Erythroblast (primary cell): ENCODE data around the gene DALRD3.

Source experiments
- DNase-seq, 2 experiments: peaks; one replicate each; lab custom pipeline; 2025; lab: John Stamatoyannopoulos, UW
- GATA1 ChIP-seq: IDR thresholded peaks from 2 replicates; pipeline ENCODE4 v1.6.1; 2011; ENCODE audit warnings: low read depth, mild to moderate bottlenecking, control low read depth, low read length, moderate library complexity
- POLR2A ChIP-seq: IDR thresholded peaks from 2 replicates; pipeline ENCODE4 v1.6.1; 2011; ENCODE audit warnings: mild to moderate bottlenecking, low read length

The DALRD3 gene

DNA sequence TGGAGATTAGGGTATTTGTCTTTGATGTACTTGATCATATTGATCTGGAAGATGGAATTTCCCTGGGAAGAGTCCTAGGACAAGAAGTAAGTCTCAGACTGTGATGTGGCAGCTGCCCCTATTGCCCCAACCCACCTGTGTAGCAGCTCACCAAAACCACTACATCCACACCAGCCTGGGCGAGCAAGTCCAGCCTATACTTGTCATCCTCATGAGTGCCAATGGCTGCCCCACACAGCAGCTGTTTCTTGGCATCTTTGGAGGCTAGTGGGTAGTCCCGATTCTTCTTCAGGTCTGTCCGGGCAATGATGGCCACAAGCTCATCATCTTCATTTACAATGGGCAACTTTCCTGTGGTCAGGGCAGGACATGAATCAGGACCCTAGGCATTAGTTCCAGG lies 8.2 kb upstream of the DALRD3 start:
- no peak for DNase-seq
- peak; percentile 31 for TF ChIP-seq POLR2A
- TF ChIP-seq GATA1 = no peak

DNA sequence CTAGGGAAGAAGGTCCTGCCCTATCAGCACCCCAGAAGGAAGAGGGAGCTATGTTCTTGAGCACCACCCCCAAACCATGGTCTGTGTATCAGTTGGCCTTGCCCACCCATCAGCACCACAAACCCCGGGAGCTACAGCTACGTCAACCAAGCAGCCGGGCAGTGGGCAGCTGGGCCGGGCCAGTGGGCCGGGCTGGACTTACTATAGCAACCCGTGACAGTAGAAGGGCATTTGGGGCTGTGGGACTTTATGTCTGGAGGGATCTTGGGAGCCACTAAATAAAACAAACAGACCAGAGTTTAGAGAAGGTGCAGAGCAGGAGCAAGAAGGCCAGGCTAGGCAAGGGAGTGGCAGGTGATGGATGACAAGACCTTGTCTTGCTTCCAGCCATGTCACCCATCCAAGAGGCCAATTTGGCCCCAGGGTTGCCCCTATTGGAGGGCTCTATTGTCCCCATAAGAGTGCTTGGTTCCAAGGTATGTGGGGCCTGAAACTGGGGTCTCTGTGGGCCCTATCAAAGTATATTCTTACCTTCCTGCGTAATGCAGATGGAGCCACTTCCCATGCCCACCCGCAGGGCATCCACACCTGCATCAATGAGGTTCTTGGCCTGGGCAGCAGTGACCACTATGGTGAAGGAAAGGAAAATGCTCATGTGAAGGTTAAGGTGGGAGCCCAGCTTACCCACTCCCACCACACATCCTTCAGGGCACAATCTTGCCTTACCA lies 7.6 kb upstream of the DALRD3 start:
- TF ChIP-seq POLR2A (peak; percentile 35), GATA1 (no peak)
- DNase-seq = no peak

DNA sequence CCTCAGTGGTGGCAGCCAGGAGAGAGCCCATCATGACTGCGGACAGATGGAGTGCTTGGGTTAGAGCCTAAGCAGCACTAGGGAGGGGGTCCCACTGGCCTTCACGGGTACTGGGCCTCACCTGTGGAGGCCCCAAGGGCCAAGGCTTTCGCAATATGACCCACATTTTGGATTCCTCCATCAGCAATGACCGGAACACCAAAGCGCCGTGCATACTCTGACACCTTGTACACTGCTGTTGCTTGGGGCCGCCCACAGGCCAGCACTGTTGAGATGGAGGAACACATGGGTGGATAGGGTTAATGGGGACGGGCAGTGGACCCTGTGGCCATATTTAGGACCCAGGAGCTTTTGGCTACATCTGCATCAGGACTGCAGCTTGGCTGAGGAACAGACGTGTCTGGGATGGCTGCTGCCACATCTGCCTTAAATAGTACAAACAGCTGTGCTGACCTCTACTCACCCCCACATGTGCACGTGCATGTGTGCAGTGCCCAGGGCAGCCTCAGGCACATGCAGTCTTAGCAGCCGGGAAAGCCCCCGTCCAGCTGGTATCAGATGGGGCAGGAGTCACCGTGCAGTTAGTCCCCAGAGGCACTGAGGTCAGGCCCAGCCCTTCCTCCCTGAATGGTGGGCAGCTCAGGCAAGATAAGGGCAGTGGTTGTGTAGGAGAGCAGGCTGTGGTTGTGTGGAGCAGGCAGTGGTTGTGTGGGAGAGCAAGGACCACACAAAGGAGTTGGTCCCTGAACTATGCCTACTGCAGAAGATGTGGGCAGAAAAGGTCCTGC lies 6.8 kb upstream of the DALRD3 start:
- peak; percentile 48 to 82 for DNase-seq
- TF ChIP-seq POLR2A (peak; percentile 49), GATA1 (no peak)

DNA sequence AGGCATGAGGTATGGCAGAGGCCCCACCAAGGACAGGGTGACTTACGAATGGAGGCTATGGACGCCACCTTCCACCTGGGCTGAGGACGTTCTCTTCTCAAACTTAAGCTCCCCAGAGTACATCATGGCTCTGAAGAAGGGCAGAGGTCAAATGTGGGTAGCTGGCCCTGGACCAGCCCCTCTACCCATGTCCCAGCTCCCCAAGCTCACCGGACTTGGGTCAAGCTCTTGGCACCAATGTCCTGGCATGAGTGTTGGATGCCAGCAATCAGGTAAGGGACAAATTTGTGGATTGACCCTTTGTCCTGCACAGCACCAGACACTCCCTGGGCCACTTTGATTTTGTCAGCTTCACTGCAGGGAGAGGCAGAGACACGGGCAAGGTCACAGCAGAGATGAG lies 6.1 kb upstream of the DALRD3 start:
- DNase-seq = no peak

DNA sequence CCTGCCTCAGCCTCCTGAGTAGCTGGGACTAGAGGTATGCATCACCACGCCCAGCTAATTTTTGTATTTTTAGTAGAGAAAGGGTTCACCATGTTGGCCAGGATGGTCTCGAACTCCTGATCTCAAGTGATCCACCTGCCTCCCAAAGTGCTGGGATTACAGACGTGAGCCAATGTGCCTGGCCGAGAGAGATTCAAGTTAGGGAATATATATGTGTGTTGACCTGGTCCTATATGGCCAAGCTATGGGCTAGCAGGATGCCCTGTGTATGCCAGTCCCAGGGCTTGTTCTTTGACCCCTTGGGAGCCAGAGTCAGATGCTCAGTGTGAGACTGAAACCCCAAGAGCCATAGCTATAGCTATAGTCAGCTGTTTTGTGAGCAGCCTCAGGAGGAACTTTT lies 5.4 kb upstream of the DALRD3 start:
- no peak for TF ChIP-seq GATA1
- TF ChIP-seq POLR2A = no peak
- no peak for DNase-seq

More for the DNA sequence above, 6.1 kb upstream of the DALRD3 start:
- TF ChIP-seq POLR2A (no peak), GATA1 (no peak)

DNA sequence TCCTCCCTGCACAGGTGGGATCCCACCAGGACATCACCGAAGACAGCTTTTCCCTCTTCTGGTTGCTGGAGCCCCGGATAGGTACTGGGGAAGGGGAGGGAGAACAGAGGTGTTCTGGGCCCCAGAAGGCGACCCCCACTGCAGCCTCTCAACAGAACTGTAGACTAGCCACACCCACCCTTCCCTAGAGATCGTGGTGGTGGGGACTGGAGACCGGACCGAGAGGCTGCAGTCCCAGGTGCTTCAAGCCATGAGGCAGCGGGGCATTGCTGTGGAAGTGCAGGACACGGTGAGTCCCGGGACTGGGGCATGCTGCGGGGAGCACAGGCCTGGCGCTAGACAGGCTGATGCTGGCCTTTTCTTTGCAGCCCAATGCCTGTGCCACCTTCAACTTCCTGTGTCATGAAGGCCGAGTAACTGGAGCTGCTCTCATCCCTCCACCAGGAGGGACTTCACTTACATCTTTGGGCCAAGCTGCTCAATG lies 4.3 kb upstream of the DALRD3 start:
- DNase-seq = peak; percentile 49
- no peak for TF ChIP-seq GATA1
- no peak for TF ChIP-seq POLR2A

DNA sequence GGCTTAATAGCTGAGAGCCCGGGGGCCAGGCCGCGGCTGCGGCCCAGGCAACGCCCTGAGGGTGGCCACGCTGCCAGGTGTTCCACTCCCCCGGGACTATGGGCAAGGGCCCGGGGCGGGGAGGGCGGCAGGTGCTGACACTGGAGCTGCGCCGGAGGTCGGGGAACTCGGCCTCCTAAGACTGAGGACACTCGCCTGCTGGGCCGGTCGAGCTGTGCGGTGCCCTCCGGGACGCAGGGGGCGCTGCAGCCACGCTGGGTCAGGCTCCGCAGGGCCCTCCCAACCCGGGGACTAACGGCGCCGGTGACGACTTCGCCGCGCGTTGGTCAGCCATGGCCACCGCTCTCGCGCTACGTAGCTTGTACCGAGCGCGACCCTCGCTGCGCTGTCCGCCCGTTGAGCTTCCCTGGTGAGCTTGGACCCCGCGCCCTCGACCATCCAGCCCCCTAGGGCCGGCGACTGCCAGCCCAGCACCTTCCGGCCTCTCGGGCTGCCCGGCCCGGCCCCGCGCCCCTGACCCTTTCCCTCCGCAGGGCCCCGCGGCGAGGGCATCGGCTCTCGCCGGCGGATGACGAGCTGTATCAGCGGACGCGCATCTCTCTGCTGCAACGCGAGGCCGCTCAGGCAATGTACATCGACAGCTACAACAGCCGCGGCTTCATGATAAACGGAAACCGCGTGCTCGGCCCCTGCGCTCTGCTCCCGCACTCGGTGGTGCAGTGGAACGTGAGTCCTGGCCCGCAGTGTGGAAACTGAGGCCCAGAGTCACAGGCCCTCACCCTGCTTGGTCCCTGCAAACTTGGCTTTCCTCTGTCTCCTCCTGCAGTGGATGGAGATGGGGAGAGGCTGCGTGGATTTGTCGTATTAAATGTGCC lies 3.7 kb upstream of the DALRD3 start, which contains the start of gene NDUFAF3:
Gene NDUFAF3, plus strand, starts transcription at position 309 of the 875 bp plus-strand sequence. Its CDS starts 24 bp downstream, at position 333.
- peak; percentile 80 for TF ChIP-seq POLR2A
- no peak for TF ChIP-seq GATA1
- DNase-seq = peak; percentile 96 to 97

DNA sequence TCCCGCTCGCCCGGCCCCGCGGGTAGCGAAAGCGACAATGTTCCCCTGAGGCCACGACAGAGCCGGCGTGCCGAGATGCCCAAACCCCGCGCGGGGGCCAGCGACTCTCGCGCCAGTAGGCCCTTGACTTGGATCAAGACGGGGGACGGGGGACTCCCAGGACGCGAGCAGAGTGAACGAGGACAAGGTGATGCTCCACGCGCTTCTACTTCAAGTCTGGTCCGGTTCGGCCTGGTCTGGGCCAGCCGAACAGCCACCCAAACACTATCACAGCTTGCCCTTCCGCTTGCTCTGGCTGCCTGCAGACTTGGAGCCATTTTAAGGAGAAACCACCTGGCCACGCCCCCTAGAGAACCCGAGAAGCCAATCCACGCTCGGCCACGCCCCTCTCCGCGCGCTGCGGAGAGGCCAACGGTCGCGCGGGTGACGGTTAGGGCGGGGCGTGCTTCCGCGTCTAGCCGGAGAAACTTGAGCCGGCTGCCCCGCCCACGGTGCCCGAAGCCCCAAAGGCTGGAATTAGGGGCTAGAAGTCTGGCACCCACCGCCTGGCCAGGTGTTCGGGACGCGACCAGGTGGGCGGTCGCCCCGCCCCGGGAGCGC lies 2.9 kb upstream of the DALRD3 start:
- peak; percentile 99 for DNase-seq
- peak; percentile 100 for TF ChIP-seq POLR2A
- no peak for TF ChIP-seq GATA1

DNA sequence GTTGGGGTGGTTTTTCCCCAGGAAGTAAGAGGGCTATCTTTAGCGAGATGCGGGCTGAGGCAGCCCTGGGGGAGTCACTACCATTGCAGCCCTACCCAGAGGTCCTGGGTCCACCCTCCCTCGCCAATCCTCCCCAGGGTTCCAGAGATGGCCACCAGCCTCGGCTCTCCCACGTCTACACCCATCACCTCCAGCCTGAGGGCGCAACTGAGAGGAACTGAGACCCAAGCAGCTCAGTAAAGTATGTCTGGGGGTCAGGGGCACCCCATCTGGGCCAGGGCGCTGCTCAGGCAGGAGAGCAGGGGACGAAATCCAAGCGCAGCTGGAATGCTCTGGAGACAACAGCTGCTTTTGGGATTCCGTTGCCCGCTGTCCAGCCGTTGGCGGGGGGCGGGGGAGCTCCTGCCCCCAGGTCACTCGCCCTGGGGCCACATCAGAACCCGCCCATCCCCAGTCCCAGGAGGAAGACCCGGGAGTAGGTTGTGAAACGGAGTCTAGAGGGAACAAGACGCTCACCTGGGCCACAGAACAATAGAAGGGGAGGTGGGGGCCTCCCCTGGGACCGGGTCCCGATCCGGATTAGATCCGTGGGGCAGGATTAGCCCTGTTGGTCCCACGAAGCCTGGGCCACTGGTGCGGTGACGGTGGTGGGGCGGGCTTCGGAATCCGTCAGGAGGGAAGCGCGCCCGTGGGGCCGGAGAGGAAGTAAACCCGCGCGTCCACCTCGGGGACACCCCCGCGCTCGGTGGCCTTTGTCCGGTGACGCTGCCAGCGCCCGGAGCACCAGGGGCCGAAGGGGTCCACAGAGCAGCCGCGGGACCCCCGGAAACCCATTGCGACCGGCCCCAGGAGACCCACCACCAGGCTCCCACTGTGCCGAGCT lies 2.2 kb upstream of the DALRD3 start:
- TF ChIP-seq GATA1 = no peak
- no peak for TF ChIP-seq POLR2A
- DNase-seq = peak; percentile 74 to 81

DNA sequence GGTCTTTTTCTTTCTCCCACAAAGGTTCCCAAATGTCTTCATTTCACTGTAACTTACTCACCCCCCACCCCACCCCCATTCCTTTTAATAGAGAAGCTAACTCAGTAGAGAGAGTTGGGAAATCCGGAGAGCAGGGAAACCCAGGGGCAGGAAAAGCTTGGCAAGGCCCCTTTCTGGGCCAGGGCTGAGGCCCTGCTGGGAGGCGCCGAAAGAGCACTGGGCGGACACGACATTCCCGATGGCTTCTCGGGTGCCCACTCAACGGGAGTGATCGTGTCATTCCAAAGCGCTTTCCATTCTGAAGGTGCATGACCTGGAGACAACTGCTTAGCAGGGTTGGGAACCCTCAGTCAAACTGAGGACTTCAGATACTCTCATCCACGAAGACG lies 1.6 kb upstream of the DALRD3 start:
- DNase-seq = no peak
- TF ChIP-seq GATA1 (no peak), POLR2A (no peak)

DNA sequence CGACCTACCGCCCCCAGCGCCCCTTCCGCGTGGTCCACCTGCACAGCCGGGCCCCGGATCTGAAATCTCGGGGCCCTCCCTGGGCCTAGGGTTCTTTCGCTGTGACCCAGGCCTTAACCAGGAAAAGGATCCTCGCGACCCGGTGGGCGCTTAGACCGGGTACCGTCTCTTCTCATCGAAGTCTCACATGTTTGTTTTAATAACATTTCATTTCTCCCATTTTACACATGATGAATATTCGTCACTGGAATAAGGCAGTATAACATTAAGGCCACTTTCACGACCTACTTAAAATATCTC lies 277 bp upstream of the DALRD3 start:
- no peak for TF ChIP-seq GATA1
- no peak for TF ChIP-seq POLR2A
- no peak for DNase-seq

DNA sequence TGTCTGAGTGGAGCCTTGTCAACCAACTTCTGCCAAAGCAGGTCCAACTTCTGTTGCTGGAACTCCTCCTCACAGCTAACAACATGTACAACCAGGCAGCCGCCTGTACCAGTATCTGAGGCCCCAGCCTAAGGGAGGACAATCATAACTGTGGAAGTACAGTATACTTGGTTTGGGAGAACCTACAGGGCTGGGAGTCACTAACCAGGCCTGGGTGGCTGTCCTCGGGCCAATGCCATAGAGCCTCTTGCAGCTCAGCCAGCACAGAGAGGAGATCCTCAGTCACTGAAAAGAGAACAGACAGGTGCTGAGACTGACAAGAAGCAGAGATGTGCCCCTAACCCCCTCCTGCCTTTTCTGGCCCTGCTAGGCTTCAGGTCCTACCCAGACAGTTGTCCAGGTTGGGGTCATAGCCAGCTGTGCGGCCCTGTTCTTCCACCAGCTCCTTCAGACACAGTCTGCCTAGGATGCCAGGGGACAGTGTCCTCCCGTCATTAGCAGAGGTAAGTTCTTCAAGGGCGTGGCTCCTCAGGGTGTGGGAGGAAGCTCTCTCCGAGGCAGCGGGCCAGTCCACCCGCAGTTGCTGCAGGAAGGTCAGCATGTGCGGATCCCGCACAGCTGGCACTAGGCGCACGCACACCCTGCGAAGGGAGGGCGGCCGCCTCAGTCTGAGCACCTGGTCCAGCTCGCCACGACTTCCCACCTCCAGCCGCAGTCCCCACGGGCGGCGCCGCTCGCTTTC lies 980 bp downstream of the DALRD3 start:
- TF ChIP-seq GATA1 = no peak
- TF ChIP-seq POLR2A = no peak
- peak in 1 of 2 experiments; percentile 57 for DNase-seq
